Occipital lobe (tissue), 3 donors: ENCODE data around the gene TULP1. TPM values are rescaled to one million over a fixed set of nuclear protein-coding genes. Genes with fewer than 3 reads are reported as not detected.

ENCODE experiments used
- DNase-seq: peaks from one replicate; lab custom pipeline; 2025; lab: John Stamatoyannopoulos, UW
- small RNA-seq: library from RNA; depleted of rRNA; stranded (forward); fragments of <200 nt; gene quantifications from one replicate; pipeline ENCODE3, GENCODE V24; 2014
- total RNA-seq: library from RNA; depleted of rRNA; stranded (reverse); fragments of >200 nt; gene quantifications from one replicate; pipeline ENCODE4 v1.2.3, GENCODE V29; 2014

TULP1 gene
- total RNA-seq, 1 donor from 2014 or later, result 0.47 TPM

DNA sequence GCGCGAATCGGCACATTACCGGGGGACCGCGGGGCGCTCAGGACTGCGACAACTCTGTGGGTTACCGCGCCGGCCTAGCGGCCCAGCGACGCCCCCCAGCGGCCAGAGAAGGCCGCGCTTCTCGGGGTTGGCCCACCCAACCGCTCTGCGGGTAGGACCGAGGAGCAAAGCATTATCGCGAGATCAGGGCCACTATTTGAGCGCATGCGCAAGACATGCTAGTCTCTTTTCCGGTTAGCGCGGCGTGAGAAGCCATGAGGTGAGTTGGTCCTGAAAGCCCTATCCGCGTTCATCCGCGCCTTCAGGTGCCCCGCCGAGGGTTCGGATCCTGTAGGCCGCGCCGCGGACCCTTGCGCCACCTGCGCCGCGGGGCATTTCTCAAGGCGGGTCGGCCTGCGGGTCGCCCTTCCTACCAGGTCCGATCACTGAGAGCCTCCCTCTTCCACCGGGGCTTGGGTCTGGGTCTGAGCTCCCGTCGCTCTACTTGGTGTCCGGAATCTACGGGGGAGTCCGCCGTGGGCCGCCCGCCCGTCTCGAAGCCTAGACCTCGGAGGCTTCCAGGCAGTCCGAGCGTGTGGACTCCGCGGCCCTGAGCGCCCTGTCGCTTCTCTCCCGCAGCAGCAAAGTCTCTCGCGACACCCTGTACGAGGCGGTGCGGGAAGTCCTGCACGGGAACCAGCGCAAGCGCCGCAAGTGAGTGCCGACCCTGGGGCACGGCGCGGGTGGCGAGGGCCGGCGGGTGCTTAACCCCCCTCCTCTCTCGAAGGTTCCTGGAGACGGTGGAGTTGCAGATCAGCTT lies 44.3 kb downstream of the TULP1 start, which contains the start of gene RPL10A:
Gene RPL10A, plus strand, starts transcription at position 221 of the 799 bp plus-strand sequence. Its CDS starts 34 bp downstream, at position 255.
- peak; percentile 92 for DNase-seq

DNA sequence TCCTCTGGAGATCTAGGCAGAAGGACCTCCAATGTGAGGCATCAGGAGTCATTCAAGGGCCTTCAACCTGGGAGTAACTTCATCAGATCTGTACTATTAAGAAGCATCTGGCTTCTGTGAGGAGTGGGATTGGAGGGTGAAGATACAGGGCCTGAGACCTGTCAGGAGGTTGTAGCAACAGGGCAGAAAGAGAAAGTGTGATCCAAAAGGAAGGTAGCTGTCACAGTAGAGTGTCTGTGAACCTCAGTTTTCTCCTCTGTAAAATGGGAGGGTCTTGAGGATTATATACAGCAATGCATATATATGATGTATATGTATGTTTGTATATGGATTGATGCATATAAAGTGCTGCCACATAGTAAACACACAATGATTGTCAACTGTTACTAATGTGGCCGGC lies 47.0 kb downstream of the TULP1 start:
- no peak for DNase-seq

DNA sequence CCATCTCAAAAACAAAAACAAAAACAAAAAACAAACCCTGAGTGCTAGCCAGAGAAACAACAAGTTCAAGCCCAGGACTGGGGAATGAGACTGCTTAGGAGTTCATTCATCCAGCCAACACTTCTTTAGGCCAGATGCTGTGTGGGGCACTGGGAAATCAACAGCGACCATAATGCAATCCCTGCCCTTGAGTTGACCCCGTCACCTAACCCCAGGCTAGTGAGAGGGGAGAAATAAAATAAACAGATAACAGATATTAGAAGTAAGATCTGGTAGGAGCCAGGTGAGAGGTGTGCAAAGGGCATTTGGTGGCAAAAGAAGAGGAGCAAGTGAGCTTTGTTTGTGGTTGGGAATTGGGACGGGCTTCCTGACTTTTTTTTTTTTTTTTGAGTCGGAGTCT lies 49.4 kb downstream of the TULP1 start:
- no peak for DNase-seq

DNA sequence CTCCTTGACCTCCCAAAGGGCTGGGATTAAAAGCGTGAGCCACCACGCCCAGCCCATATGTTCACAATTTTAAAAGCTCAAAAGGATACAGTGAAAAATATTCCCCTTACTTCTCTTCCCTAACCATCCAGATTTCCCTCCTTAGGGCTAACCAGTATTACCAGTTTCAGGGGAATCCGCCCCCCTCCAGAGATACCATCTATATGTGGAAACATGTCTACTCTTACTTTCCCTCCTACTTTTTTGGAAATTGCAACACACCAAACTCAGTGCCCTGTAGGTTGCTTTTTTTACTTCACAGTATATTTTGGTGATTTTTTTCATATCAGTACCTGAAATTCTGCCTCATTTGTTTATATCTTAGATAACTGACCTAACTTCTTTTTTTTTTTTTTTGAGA lies 51.4 kb downstream of the TULP1 start:
- DNase-seq, result no peak

DNA sequence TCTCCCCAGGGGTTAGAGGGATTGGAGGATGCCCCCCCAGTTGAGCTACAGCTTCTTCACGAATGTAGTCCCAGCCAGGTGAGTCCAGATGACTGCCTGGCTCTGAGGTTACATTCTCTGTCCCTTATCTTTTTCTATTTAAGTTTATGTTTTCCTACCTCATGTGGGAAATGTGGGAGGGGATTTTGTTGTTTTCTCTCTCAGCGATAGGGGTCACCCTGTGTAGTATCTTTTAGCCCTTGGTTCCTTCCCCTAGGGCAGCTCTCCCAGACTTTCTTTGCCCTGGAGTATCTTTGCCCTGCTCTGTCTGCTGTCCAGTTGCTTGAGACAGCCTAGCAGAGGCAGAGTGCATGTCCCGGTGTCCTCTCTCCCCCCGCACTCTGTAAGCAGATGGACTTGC lies 54.8 kb downstream of the TULP1 start:
- DNase-seq, result no peak

DNA sequence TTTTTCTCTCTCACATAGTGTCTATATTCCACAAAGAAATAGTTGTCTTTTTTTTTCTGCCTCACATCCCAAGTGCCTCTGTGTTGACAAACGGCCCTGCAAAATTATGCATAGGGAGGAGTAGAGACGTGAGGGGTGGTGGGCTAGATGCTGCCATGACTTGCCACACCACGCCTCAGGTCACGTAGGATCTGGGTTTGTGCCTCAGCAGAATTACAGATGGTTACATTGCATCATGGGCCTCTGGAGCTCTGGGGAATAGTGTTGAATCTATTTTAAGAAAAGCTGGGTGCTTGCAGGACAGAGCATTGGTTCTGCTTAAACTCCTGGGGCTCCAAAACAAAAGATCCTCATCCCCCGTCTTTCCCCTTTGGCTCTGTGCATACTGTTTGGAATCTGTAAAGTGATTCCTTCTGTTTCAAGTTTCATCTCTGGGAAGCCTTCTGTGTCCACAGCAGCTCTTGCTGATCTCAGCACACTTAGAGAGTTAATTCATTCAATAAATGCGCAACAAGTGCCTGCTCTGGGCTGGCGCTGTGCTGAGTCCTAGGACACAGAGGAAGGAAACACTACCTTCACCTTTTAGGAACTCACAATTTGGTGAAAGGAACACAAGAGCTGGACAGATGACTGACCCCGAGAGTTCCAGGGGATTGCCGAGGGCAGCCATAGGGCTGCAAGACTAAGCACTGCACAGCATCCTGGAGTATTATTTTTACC lies 58.1 kb downstream of the TULP1 start:
- no peak for DNase-seq

DNA sequence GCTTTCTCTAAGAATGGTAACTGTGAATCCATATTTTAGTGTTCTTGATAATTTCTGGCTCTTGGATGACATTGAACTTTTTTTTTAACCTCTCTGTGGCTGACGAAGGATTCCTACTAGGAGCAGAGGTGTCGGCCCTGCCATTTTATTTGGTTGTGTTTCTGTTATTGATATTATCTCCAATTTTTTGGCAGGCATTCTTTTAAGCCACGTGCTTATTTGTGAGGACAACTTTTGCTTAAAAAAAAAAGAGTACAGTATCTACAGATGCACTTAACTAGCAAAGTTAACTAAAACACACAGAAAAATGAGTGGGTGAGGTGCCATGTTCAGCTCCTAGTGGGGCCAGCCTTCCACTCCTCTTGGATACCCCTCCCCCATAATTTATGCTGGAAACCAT lies 59.5 kb downstream of the TULP1 start:
- no peak for DNase-seq

DNA sequence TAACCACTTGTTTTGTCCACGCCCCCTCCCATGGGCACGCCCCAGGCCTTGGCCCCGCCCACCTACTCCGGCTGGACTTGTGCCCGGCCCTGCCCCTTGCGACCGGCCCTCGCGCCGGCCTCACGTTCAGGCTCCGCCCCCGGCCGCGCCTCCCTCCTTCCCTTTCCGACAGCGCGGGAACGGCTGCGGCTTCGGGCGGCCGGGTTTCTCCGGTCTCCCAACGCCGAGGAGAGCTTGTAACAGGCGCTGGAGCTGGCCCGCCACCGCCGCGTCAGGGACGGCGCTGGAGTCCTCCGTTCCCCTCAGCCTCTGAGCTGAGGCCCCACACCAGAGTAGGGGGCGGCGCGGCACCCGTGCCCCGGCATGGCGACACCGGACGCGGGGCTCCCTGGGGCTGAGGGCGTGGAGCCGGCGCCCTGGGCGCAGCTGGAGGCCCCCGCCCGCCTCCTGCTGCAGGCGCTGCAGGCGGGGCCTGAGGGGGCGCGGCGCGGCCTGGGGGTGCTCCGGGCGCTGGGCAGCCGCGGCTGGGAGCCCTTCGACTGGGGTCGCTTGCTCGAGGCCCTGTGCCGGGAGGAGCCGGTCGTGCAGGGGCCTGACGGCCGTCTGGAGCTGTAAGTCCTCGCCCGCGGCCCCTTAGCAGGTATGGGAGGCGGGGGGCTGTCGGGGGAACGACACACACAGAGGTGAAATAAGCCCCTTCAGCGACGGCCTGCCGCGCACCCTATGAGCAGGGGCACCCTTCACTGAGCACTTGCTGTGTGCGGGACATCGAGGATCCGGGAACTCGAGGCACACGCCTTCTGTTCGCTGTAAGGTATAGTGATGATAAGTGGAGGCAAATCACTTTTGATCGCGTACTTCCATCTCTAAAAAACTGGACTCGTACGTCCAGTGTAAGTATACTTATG lies 60.3 kb downstream of the TULP1 start, which contains the start of gene FANCE:
Gene FANCE, plus strand, starts transcription at position 156 of the 908 bp plus-strand sequence. Its CDS starts 208 bp downstream, at position 364.
- DNase-seq, result peak; percentile 82

DNA sequence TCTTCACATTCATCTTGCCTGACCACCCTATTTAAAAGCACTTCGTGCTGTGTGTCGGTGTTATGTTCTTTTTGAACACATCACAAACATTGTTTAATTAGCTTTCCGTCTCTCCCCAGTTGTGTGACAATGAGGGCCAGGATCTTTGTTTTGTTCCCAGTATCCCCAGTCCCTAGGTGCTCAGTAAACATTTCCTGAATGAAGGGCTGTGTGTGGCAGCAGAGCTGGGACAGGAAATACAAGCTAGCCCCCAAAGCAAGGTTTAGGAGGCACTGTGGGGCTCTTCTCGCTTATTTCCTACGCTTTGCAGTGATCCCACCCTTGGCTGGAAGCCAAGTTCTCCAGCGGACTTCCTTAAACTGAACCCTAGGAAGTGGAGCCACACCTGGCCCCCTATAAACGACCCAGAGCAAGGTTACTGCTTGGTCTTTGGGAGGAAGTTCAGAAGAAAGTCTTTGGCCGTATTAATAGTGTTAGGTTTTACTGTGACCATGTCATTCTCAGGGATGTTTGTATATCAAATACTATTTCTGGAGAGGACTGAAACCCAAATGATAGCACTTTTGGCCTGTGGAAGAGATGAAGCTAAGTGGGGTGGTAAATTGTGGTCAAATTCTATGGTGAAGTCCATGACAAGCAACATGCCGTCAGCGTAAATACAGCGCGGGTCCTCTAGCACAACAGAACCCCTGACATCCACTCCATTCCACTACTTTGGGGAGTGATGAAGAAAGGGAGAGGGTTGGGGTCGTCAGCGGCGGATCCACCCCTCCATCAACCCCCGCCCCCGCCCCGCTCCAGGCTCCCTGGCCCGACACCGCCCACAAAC lies 61.1 kb downstream of the TULP1 start:
- no peak for DNase-seq

DNA sequence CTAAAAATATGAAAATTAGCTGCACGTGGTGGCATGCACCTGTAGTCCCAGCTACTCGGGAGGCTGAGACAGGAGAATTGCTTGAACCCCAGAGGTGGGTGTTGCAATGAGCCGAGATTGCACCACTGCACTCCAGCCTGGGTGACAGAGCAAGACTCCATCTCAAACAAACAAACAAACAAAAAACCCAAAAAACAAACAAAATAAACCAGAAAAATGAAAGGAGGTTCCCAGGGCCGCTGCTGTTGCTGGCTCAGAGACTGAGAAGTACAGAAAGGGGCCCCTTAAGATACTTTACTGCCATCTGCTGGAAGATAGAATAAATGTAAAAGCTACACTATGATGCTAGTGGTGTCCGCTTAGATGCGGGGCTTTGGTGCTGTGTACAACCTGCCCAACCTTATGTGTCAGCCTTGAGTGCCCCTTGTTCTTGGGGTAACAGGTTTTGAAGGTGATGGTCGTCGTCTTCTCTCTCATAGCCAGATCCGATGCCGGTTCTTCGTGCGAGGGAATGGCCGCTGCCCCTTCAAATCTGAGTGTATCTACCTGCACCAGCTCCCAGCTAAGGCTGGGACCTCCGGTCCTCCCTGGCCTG lies 63.3 kb downstream of the TULP1 start:
- no peak for DNase-seq

DNA sequence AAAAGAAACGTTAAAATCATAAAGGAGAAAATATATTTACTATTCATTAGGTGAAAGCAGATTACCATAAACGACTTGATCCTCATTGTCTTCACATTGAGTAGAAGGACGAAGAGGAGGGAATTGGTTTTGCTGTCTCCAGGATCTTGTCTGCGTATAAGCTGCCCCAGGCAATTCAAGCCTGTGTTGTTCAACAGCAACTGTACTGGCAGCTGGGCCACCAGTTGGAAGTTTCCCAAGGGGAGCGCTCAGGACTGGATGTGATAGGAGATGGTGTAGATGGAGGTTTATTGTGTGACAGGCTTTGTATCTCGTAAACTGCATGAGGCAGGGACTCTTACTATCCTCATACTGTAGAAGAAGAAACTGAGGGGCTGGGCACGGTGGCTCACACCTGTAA lies 64.5 kb downstream of the TULP1 start:
- DNase-seq, result no peak

Small RNAs within 50 kb of the gene (small RNA-seq; reads per million reads assigned to genes)
- gene MIR7111, result not detected

Other genes starting within 250 kb of the TULP1 start
- 0.47 TPM for gene DEF6, start 215.1 kb downstream of the TULP1 start, total RNA-seq
- gene PPARD, start 170.3 kb downstream of the TULP1 start, total RNA-seq, result 2.2 TPM
- gene FANCE, start 60.6 kb downstream of the TULP1 start, total RNA-seq, result 9.5 TPM
- gene RPL10A, start 44.5 kb downstream of the TULP1 start, total RNA-seq, result 1,537 TPM
- 0.16 TPM for gene TEAD3, start 15.8 kb downstream of the TULP1 start, total RNA-seq
- 3.1 TPM for gene FKBP5, start 176.0 kb upstream of the TULP1 start, total RNA-seq
- gene ARMC12, start 224.1 kb upstream of the TULP1 start, total RNA-seq, result 0.47 TPM